ENCODE measurements around the gene BMPR1A.
"Not testable (repeated sequence)": the region's sequence is repeated elsewhere in the genome, so short reads cannot be mapped to it uniquely, and the experiment has no call there.

BMPR1A gene

DNA sequence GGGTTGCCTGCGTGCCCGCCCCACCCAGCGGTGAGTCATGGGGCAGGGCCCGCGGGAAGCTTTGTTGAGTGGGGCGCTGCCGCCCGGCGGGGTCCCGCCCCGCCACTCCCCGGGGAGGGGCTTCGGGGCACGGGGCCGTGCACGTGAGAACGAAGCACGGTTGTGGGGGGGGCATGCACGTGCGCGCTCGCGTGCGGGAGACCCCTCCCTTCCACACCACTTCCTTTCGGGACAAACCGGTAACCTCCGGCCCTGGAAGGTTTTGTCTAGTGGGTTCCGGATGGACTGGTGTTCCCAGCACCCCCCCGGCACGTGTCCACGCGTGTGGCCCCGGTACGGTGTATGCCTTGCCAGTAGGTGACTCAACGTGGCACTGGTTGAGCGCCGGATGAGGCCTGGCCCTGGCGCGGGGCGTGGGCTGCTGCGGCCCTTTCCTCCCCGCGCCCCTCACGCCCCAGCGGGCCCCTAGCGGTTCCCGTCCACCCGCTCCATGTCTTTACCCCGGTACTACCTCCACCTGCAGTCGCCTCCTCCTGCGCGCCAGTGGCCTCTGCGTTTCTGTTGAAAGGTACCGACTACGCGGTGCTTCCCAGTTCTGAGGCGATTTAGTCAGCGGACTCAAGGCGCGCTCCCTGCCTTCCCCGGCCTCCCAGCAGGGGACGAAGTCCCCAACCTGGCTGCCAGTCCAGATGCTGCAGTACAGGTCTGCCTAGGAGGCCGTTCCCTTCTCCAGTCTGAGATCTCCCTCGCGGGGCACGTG, 215.0 kb downstream of the BMPR1A start:
- DNase-seq, result peak in 1 of 2 experiments; percentile 33

GRCh38 chr10:86972613-86973380, 216.4 kb downstream of the BMPR1A start:
- DNase-seq, result no peak

DNA sequence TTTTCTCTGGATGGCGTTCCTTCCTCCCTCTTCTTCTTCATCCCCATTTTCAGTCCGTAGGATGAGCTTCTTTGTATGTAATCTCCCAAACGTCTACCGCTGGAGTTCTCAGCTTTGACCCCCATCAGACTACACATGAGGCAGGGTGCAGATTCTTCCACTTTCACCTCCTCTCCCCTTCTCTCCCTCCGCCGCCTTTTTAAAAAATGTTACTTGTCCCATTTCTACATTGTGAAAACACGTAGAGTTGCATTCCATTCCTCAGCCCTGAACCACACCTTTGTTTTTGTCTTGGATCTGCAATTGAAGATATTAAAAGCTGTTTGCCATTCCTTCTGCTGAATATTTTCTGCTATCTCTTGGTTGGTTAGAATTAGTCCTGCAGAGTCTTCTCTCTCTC, 218.1 kb downstream of the BMPR1A start:
- no peak for DNase-seq

DNA sequence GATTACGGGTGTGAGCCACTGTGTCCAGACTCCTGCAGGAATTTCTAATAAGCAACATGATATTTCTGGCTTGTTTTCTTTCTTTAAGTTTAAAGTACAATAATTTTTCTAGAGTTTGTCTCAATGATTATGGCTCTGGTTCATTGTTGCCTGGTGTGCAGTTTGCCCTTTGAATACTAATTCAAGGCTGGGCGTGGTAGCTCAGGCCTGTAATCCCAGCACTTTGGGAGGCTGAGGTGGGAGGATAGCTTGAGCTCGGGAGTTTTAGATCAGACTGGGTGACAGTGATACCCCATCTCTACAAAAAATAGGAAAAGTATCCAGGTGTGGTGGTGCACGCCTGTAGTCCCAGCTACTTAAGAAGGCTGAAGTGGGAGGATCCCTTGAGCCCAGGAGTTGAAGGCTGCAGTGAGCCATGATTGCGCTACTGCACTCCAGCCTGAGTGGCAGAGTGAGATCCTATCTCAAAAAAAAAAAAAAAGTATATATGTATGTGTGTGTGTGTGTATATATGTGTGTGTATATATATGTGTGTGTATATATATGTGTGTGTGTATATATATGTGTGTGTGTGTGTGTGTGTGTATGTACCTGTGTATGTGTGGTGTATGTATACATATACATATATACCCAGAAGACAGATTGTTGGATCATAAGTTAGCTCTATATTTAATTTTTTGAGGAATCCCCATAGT, 220.1 kb downstream of the BMPR1A start:
- no peak for DNase-seq

DNA sequence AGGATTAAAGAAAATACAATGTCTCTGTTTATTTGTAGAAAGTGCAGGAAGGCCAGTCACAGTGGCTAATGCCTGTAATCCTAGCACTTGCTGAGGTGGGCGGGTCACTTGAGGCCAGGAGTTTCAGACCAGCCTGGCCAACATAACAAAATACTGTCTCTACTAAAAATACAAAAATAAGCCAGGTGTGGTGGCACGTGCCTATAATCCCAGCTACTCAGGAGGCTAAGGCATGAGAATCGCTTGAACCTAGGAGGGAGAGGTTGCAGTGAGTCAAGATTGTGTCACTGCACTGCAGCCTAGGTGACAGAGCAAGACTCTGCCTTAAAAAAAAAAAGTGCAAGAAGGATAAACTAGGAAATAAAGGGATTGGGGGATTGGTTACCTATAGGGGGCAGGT, 222.0 kb downstream of the BMPR1A start:
- not testable (repeated sequence) for DNase-seq

GRCh38 chr10:86979296-86979818, 222.9 kb downstream of the BMPR1A start:
- DNase-seq, result no peak

DNA sequence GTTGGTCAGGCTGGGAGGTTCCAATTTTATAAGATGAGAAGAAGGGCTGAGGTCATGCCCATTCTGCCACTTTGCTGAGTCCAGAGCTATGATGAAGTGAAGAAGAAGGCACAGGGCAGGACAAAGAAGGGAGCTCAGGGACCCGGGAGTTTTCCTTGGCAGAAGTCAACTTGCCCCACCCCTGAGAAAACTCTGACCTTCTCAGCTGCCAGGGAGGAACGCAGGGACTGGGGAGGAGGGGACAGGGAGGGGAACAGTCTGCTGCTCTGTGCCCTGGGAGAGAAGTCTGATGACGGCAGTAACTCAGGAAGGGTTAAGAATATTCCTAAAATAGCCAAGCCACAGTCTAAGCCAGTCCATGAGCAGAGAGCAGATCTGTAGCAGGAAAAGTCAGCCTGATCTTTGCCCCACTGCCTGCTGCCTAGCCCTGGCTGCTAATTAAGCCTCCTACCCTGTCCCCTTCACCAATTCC, 223.6 kb downstream of the BMPR1A start:
- no peak for DNase-seq

DNA sequence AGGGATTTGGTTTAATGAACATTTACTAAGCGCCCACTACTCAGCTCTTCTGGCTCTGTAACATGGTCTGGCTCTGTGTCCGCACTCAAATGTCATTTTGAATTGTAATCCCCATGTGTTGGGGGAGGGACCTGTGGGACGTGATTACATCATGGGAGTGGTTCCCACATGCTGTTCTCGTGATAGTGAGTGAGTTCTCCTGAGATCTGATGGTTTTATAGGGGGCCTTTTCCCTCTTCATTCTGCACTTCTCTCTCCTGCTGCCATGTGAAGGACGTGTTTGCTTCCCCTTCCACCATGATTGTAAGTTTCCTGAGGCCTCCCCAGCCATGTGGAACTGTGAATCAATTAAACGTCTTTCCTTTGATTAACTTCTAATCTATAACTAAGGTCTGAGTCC, 224.6 kb downstream of the BMPR1A start:
- not testable (repeated sequence) for DNase-seq

- no peak for DNase-seq
These were observed 225.3 kb downstream of the BMPR1A start for GRCh38 chr10:86981716-86982115.

Measured in NCI-H524 (cell line).